NCI-H187 (cell line): ENCODE measurements around the gene PCDHA11.
"Not testable (repeated sequence)": the region's sequence is repeated elsewhere in the genome, so short reads cannot be mapped to it uniquely, and the experiment has no call there.

Experiments used
- DNase-seq, 2 experiments: peaks; one replicate each; lab custom pipeline; 2025; lab: John Stamatoyannopoulos, UW

The PCDHA11 gene, protein sequence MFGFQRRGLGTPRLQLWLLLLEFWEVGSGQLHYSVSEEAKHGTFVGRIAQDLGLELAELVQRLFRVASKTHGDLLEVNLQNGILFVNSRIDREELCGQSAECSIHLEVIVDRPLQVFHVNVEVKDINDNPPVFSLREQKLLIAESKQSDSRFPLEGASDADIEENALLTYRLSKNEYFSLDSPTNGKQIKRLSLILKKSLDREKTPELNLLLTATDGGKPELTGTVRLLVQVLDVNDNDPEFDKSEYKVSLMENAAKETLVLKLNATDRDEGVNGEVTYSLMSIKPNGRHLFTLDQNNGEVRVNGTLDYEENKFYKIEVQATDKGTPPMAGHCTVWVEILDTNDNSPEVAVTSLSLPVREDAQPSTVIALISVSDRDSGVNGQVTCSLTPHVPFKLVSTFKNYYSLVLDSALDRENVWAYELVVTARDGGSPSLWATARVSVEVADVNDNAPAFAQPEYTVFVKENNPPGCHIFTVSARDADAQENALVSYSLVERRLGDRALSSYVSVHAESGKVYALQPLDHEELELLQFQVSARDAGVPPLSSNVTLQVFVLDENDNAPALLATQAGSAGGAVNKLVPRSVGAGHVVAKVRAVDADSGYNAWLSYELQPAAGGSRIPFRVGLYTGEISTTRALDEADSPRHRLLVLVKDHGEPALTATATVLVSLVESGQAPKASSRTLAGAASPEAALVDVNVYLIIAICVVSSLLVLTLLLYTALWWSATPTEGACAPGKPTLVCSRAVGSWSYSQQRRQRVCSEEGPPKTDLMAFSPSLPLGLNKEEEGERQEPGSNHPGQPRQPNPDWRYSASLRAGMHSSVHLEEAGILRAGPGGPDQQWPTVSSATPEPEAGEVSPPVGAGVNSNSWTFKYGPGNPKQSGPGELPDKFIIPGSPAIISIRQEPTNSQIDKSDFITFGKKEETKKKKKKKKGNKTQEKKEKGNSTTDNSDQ

DNA sequence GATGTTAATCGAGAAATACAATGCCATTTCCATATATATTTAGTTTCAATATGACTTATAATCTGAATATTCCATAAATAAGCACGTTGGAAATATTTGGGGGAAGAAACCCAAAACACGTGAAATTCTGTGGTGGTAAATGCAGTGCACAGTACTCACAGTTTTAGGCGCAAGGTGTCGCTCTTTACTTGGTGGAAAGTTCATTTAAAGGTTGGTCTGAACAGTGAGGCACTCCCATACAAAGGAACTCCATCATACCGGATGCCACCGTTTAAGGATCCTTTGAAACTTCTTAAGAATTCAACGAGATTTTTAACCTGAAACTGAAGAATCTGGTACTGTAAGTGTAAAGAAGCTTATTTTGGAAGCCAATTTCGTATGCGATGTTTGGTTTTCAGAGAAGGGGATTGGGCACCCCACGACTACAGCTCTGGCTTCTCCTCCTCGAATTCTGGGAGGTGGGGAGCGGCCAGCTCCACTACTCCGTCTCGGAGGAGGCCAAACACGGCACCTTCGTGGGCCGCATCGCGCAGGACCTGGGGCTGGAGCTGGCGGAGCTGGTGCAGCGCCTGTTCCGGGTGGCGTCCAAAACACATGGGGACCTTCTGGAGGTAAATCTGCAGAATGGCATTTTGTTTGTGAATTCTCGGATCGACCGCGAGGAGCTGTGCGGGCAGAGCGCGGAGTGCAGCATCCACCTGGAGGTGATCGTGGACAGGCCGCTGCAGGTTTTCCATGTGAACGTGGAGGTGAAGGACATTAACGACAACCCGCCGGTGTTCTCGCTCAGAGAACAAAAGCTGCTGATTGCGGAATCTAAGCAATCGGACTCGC lies at the start of gene PCDHA11:
PCDHA11 (plus strand) TSS at position 237 of the 834 bp plus-strand sequence; CDS start at position 384, 147 bp downstream.
- DNase-seq, result no peak

GRCh38 chr5:140821375-140822280 lies 47.1 kb upstream of the PCDHA11 start, which contains the start of gene PCDHA5:
PCDHA5 (plus strand) TSS chr5:140821613.
- DNase-seq, result no peak

DNA sequence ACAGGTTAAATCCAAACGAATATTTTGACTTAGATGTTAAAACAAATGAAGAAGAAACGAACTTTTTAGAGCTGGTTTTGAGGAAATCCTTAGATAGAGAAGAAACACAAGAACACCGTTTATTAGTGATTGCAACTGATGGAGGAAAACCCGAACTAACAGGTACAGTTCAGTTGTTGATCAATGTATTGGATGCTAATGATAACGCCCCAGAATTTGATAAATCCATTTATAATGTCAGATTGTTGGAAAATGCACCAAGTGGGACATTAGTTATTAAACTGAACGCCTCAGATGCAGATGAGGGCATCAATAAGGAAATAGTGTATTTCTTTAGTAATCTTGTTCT lies 46.5 kb upstream of the PCDHA11 start:
- no peak for DNase-seq

DNA sequence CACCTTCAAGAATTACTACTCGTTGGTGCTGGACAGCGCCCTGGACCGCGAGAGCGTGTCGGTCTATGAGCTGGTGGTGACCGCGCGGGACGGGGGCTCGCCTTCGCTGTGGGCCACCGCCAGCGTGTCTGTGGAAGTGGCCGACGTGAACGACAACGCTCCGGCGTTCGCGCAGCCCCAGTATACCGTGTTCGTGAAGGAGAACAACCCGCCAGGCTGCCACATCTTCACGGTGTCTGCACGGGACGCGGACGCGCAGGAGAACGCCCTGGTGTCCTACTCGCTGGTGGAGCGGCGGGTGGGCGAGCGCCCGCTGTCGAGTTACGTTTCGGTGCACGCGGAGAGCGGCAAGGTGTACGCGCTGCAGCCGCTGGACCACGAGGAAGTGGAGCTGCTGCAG lies 45.8 kb upstream of the PCDHA11 start:
- DNase-seq, result not testable (repeated sequence)

DNA sequence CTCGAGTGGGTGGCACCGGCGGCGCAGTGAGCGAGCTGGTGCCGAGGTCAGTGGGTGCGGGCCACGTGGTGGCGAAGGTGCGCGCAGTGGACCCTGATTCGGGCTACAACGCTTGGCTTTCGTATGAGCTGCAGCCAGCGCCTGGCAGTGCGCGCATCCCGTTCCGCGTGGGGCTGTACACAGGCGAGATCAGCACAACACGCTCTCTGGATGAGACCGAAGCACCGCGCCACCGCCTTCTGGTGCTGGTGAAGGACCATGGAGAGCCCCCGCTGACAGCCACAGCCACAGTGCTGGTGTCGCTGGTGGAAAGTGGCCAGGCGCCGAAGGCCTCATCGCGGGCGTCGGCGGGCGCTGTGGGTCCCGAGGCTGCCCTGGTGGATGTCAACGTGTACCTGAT lies 45.3 kb upstream of the PCDHA11 start:
- no peak for DNase-seq

GRCh38 chr5:140827704-140828361 lies 40.9 kb upstream of the PCDHA11 start, which contains the start of gene PCDHA6:
PCDHA6 (plus strand) TSS chr5:140827960; CDS start chr5:140828092, 132 bp downstream.
- no peak for DNase-seq

DNA sequence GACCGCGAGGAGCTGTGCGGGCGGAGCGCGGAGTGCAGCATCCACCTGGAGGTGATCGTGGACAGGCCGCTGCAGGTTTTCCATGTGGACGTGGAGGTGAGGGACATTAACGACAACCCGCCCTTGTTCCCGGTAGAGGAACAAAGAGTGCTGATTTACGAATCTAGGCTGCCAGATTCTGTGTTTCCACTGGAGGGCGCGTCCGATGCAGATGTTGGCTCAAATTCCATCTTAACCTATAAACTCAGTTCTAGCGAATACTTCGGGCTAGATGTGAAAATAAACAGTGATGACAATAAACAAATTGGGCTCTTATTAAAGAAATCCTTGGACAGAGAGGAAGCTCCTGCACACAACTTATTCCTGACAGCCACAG lies 40.4 kb upstream of the PCDHA11 start:
- no peak for DNase-seq

DNA sequence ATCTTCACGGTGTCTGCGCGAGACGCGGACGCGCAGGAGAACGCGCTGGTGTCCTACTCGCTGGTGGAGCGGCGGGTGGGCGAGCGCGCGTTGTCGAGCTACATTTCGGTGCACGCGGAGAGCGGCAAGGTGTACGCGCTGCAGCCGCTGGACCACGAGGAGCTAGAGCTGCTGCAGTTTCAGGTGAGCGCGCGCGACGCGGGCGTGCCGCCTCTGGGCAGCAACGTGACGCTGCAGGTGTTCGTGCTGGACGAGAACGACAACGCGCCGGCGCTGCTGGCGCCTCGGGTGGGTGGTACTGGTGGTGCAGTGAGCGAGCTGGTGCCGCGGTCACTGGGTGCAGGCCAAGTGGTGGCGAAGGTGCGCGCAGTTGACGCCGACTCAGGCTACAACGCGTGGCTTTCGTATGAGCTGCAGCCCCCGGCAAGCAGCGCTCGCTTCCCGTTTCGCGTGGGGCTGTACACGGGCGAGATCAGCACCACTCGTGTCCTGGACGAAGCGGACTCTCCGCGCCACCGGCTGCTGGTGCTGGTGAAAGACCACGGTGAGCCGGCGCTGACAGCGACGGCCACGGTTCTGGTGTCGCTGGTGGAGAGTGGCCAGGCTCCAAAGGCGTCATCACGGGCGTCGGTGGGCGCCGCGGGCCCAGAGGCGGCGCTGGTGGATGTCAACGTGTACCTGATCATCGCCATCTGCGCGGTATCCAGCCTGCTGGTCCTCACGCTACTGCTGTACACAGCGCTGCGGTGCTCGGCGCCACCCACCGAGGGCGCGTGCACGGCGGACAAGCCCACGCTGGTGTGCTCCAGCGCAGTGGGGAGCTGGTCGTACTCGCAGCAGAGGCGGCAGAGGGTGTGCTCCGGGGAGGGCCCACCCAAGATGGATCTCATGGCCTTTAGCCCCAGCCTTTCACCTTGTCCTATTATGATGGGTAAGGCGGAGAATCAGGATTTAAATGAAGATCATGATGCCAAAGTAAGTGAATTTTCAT lies 39.0 kb upstream of the PCDHA11 start:
- DNase-seq, result not testable (repeated sequence)

- DNase-seq, result no peak
These were observed 34.8 kb upstream of the PCDHA11 start, which contains the start of gene PCDHA7 for GRCh38 chr5:140833993-140834392. PCDHA7 (plus strand) TSS chr5:140834269; CDS start chr5:140834384, 115 bp downstream.

- not testable (repeated sequence) for DNase-seq
These were observed 34.2 kb upstream of the PCDHA11 start for GRCh38 chr5:140834439-140835008.

DNA sequence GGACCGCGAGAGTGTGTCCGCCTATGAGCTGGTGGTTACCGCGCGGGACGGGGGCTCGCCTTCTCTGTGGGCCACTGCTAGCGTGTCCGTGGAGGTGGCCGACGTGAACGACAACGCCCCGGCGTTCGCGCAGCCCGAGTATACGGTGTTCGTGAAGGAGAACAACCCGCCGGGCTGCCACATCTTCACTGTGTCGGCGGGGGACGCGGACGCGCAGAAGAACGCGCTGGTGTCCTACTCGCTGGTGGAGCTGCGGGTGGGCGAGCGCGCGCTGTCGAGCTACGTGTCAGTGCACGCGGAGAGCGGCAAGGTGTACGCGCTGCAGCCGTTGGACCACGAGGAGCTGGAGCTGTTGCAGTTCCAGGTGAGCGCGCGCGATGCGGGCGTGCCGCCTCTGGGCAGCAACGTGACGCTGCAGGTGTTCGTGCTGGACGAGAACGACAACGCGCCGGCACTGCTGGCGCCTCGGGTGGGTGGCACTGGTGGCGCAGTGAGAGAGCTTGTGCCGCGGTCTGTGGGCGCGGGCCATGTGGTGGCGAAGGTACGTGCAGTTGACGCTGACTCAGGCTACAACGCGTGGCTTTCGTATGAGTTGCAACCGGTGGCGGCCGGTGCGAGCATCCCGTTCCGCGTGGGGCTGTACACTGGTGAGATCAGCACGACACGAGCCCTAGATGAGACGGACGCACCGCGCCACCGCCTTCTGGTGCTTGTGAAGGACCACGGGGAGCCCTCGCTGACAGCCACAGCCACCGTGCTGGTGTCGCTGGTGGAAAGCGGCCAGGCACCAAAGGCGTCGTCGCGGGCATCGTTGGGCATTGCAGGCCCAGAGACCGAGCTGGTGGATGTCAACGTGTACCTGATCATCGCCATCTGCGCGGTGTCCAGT lies 32.9 kb upstream of the PCDHA11 start:
- no peak for DNase-seq

GRCh38 chr5:140840978-140841962 lies 27.5 kb upstream of the PCDHA11 start, which contains the start of gene PCDHA8:
PCDHA8 (plus strand) TSS chr5:140841187; CDS start chr5:140841322, 135 bp downstream.
- no peak for DNase-seq

GRCh38 chr5:140842798-140843733 lies 25.7 kb upstream of the PCDHA11 start:
- DNase-seq, result no peak

GRCh38 chr5:140848139-140849102 lies 20.3 kb upstream of the PCDHA11 start, which contains the start of gene PCDHA9:
PCDHA9 (plus strand) TSS chr5:140848382; CDS start chr5:140848496, 114 bp downstream.
- DNase-seq, result not testable (repeated sequence)
